Measurements from ENCODE around the gene PPP1R26. TPM values are rescaled to one million over a fixed set of nuclear protein-coding genes. Genes with fewer than 3 reads are reported as not detected.

Gene PPP1R26
- total and polyA plus RNA-seq, 12 donors, result 3.3 to 34.8 (median 15.8) TPM

- Histone ChIP-seq H3K27ac (no peak overlapping the region), H3K27me3 (no peaks in the 10 kb centered on the region), H3K36me3 (replicated peaks in 1 of 2) (no peaks in the 10 kb centered on the region), H3K4me1 (replicated peaks in 1 of 2) (peaks cover 4 to 17% of the 10 kb centered on the region in 2 donors), H3K4me3 (no peak overlapping the region), H3K9me3 (replicated peaks in 1 of 3) (no peaks in the 10 kb centered on the region)
- WGBS, 4 donors, result 67 to 87% (median 86%) methylated on average over 2 to 12 of the region's 12 CpGs
- TF ChIP-seq POLR2A (IDR thresholded peaks at IDR 0.05) (no peak), CTCF (IDR thresholded peaks at IDR 0.05) (no peak)
- intact Hi-C loops (cut with DNase I), result loop anchor here in 1 of 2 donors (5.0 kb wide), 1 partner anchor 33 kb away; no protein-coding TSS in a partner anchor
- DNase-seq, result no peak
Observed at GRCh38 chr9:135473972-135474543, 5.5 kb upstream of the PPP1R26 start.

GRCh38 chr9:135474915-135475314, 4.7 kb upstream of the PPP1R26 start:
- 39 to 47% (median 45%) methylated on average over 12 of the region's 12 CpGs for whole genome bisulfite sequencing, 4 donors
- DNase-seq, result no peak
- intact Hi-C loops (cut with DNase I), result loop anchor here in 1 of 2 donors (5.0 kb wide), 1 partner anchor 32 kb away; no protein-coding TSS in a partner anchor
- Histone ChIP-seq H3K4me1 (replicated peaks in 1 of 2) (peaks cover 0 to 12% of the 10 kb centered on the region in 2 donors), H3K36me3 (replicated peaks in 1 of 2) (no peaks in the 10 kb centered on the region), H3K27ac (no peak overlapping the region), H3K9me3 (replicated peaks in 1 of 3) (no peaks in the 10 kb centered on the region), H3K4me3 (no peak overlapping the region), H3K27me3 (no peaks in the 10 kb centered on the region)
- TF ChIP-seq CTCF (IDR thresholded peaks at IDR 0.05), result no peak
- no peak for TF ChIP-seq POLR2A (IDR thresholded peaks at IDR 0.05)

- no peak overlapping the region for H3K4me3 ChIP-seq
- DNase-seq, result no peak
- no peaks in the 10 kb centered on the region for H3K9me3 ChIP-seq (replicated peaks in 1 of 3)
- 77 to 92% (median 86%) methylated on average over 5 to 10 of the region's 10 CpGs for WGBS, 4 donors
- no peak overlapping the region for H3K27ac ChIP-seq
- H3K36me3 ChIP-seq (replicated peaks in 1 of 2), result no peaks in the 10 kb centered on the region
- intact Hi-C loops (cut with DNase I), result no loop called here
- peaks cover 0 to 23% of the 10 kb centered on the region in 2 donors for H3K4me1 ChIP-seq (replicated peaks in 1 of 2)
- TF ChIP-seq CTCF (IDR thresholded peaks at IDR 0.05), result no peak
- TF ChIP-seq POLR2A (IDR thresholded peaks at IDR 0.05), result no peak
- H3K27me3 ChIP-seq, result no peaks in the 10 kb centered on the region
Observed at GRCh38 chr9:135476561-135477355, 2.8 kb upstream of the PPP1R26 start.

DNA sequence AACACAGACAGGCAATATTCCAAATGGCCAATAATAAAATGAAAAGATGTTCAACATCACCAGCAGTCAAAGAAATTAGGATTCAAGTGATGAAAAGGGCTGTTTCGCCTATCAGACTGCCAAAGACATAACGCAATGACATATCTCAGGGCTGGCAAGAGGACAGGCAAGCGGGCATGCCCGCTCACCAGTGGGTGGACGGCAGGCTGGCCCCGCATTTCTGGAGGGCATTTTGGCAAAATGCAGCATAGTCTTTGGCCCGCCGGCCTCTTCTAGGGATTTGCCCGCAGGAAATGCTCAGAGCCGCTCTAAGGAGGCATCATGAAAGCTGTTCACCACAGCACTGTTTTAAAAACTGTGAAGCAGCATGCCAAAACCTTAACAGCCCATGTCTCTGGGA, 1.4 kb upstream of the PPP1R26 start:
- no peaks in the 10 kb centered on the region for H3K36me3 ChIP-seq (replicated peaks in 1 of 2)
- 84 to 90% (median 86%) methylated on average over 10 of the region's 10 CpGs for WGBS, 4 donors
- peak overlapping the region in 1 of 5 donors; percentile 85 for H3K27ac ChIP-seq
- no peak for TF ChIP-seq CTCF (IDR thresholded peaks at IDR 0.05)
- no peak for TF ChIP-seq POLR2A (IDR thresholded peaks at IDR 0.05)
- H3K4me3 ChIP-seq, result no peak overlapping the region
- H3K27me3 ChIP-seq, result no peaks in the 10 kb centered on the region
- no peak for DNase-seq
- intact Hi-C loops (cut with DNase I), result no loop called here
- H3K9me3 ChIP-seq (replicated peaks in 1 of 3), result no peaks in the 10 kb centered on the region
- peaks cover 0 to 23% of the 10 kb centered on the region in 2 donors for H3K4me1 ChIP-seq (replicated peaks in 1 of 2)
